ENCODE results near the gene PCDHGA6.
"Not testable (repeated sequence)": the region's sequence is repeated elsewhere in the genome, so short reads cannot be mapped to it uniquely, and the experiment has no call there.

PCDHGA6 gene

DNA sequence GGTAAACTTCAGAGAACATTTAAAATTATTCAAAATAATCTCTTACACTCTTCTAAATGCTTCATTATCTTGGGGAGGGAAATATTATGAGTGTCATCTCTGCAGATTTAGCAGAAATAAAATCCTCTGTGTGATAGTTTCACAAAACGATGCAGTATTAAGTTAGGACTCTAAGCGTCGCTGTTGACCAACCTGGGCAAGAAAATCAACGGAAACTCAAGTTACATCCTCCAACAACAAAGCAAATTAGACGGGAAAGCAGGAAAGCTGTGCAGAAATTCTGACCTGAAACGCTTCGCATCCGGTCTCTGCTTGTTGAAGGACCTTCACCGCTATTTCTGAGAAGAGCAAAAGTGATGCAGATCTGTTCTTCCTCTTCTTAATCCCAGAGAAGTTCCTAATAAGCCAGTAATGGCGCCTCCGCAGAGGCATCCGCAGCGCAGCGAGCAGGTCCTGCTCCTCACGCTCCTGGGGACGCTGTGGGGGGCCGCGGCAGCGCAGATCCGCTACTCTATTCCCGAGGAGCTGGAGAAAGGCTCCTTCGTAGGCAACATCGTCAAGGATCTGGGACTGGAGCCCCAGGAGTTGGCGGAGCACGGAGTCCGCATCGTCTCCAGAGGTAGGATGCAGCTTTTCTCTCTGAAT is at the start of gene PCDHGA6:
Gene PCDHGA6, plus strand, starts transcription at position 219 of the 645 bp plus-strand sequence. Its CDS starts 193 bp downstream, at position 412.
- DNase-seq (ENCODE audit: low read depth in 2 of 2) = no peak

GRCh38 chr5:141326088-141326854 is 47.4 kb upstream of the PCDHGA6 start:
- peak; percentile 20 to 45 for DNase-seq (ENCODE audit: low read depth in 2 of 2)

GRCh38 chr5:141328231-141328630 is 45.5 kb upstream of the PCDHGA6 start:
- DNase-seq (ENCODE audit: low read depth in 2 of 2) = no peak

DNA sequence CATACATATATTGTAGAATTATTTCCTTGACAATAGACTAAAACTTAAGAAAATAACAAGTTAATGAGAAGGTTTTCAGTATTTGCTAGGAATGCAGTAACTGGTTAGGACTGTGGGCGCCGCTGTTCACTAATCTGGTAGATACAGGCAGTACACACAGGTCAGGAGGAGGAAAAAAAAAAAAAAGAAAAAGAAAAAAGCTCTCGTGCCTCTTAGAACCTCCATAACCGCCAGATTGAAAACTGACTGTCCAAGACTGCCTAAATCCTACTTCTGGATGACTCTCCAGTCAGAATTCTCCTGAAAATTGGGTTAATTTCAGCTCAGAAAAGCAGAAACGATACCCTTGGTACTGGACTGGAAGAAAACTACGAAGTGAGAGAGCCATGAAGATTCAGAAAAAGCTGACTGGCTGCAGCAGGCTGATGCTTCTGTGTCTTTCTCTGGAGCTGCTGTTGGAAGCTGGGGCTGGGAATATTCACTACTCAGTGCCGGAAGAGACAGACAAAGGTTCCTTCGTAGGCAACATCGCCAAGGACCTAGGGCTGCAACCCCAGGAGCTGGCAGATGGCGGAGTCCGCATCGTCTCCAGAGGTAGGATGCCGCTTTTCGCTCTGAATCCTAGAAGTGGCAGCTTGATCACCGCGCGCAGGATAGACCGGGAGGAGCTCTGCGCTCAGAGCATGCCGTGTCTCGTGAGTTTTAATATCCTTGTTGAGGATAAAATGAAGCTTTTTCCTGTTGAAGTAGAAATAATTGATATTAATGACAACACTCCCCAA is 43.2 kb upstream of the PCDHGA6 start, which contains the start of gene PCDHGA1:
Gene PCDHGA1, plus strand, starts transcription at position 216 of the 782 bp plus-strand sequence.
- DNase-seq (ENCODE audit: low read depth in 2 of 2) = no peak

DNA sequence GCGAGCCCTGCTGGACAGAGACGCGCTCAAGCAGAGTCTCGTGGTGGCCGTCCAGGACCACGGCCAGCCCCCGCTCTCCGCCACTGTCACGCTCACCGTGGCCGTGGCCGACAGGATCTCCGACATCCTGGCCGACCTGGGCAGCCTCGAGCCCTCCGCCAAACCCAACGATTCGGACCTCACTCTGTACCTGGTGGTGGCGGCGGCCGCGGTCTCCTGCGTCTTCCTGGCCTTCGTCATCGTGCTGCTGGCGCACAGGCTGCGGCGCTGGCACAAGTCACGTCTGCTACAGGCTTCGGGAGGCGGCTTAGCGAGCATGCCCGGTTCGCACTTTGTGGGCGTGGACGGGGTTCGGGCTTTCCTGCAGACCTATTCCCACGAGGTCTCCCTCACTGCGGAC is 41.1 kb upstream of the PCDHGA6 start:
- DNase-seq (ENCODE audit: low read depth in 2 of 2) = not testable (repeated sequence)

- DNase-seq (ENCODE audit: low read depth in 2 of 2) = no peak
Measured at GRCh38 chr5:141338538-141339306, 35.0 kb upstream of the PCDHGA6 start, which contains the start of gene PCDHGA2. PCDHGA2 (plus strand) TSS chr5:141338760.

DNA sequence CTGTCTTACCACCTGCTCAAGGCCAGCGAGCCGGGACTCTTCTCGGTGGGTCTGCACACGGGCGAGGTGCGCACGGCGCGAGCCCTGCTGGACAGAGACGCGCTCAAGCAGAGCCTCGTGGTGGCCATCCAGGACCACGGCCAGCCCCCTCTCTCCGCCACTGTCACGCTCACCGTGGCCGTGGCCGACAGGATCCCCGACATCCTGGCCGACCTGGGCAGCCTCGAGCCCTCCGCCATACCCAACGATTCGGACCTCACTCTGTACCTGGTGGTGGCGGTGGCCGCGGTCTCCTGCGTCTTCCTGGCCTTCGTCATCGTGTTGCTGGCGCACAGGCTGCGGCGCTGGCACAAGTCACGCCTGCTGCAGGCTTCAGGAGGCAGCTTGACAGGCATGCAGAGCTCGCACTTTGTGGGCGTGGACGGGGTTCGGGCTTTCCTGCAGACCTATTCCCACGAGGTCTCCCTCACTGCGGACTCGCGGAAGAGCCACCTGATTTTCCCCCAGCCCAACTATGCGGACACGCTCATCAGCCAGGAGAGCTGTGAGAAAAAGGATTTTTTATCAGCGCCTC is 32.8 kb upstream of the PCDHGA6 start:
- DNase-seq (ENCODE audit: low read depth in 2 of 2) = not testable (repeated sequence)

DNA sequence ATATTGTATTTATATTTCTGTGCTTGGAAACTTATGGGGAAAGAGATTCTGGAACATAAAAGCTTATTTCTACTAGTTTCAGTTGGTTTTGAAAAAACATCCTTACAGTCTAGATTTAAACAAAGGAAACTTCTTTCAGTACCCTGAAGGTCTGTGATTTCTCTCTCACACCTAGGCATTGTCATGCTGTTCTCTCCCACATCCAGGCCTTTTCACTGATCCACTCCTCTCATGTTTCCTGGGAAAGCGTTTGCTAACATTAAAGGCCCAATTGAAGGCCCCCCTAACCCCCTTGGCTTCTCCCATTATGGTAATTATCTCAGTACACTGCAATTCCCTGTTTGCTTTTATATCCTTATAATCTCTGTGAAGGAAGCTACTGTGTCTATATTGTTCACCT is 30.9 kb upstream of the PCDHGA6 start:
- no peak for DNase-seq (ENCODE audit: low read depth in 2 of 2)

GRCh38 chr5:141343242-141343952 is 30.3 kb upstream of the PCDHGA6 start, which contains the start of gene PCDHGA3:
PCDHGA3 (plus strand) TSS chr5:141343829; CDS start chr5:141344034, 205 bp downstream.
- DNase-seq (ENCODE audit: low read depth in 2 of 2) = no peak

DNA sequence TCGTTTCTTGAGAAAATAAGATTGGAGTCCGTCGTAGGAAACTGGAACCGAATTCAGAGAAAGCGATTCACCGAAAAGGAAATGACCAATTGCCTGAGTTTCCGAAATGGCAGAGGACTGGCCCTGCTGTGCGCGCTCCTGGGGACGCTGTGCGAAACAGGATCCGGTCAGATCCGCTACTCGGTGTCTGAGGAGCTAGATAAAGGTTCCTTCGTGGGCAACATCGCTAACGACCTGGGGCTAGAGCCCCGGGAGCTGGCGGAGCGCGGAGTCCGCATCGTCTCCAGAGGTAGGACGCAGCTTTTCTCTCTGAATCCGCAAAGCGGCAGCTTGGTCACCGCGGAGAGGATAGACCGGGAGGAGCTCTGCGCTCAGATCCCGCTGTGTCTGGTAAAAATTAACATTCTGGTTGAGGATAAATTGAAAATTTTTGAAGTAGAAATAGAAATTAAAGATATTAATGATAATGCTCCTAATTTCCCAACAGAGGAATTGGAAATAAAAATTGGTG is 29.7 kb upstream of the PCDHGA6 start:
- DNase-seq (ENCODE audit: low read depth in 2 of 2) = no peak

- no peak for DNase-seq (ENCODE audit: low read depth in 2 of 2)
Measured at GRCh38 chr5:141345327-141345726, 28.4 kb upstream of the PCDHGA6 start.

DNA sequence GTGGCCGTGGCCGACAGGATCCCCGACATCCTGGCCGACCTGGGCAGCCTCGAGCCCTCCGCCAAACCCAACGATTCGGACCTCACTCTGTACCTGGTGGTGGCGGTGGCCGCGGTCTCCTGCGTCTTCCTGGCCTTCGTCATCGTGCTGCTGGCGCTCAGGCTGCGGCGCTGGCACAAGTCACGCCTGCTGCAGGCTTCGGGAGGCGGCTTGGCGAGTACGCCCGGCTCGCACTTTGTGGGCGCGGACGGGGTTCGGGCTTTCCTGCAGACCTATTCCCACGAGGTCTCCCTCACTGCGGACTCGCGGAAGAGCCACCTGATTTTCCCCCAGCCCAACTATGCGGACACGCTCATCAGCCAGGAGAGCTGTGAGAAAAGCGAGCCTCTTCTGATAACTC is 27.7 kb upstream of the PCDHGA6 start:
- DNase-seq (ENCODE audit: low read depth in 2 of 2) = not testable (repeated sequence)

- no peak for DNase-seq (ENCODE audit: low read depth in 2 of 2)
Measured at GRCh38 chr5:141349917-141350619, 23.6 kb upstream of the PCDHGA6 start, which contains the start of gene PCDHGB1. PCDHGB1 (plus strand) TSS chr5:141350099; CDS start chr5:141350261, 162 bp downstream.

DNA sequence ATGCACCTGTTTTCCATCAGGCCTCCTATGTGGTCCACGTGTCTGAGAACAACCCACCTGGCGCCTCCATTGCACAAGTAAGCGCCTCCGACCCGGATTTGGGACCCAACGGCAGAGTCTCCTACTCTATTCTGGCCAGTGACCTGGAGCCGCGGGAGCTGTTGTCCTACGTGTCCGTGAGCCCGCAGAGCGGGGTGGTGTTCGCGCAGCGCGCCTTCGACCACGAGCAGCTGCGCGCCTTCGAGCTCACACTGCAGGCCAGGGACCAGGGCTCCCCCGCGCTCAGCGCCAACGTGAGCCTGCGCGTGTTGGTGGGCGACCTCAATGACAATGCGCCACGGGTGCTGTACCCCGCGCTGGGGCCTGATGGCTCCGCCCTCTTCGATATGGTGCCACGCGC is 22.1 kb upstream of the PCDHGA6 start:
- DNase-seq (ENCODE audit: low read depth in 2 of 2) = no peak

DNA sequence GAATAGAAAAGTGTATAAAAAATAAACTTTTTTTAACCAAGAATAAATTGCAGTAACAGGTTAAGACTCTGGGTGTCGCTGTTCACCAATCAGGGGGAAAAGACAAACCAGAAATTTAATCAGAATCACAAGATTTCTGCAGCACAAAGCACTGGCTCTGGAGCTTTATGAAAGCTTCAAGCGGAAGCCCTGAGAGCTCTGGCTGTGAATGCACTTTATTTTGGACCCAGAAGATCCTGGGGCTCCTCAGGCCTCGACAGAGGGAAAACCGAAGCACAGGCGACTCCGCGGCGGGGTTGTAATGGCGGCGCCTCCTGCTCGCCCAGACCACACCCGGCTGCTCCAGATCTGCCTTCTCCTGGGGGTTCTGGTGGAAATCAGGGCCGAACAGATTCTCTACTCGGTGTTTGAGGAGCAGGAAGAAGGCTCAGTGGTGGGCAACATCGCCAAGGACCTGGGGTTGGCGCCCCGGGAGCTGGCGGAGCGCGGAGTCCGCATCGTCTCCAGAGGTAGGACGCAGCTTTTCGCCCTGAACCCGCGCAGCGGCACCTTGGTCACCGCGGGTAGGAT is 18.7 kb upstream of the PCDHGA6 start, which contains the start of gene PCDHGA4:
Gene PCDHGA4, plus strand, starts transcription at position 122 of the 570 bp plus-strand sequence. Its CDS starts 87 bp downstream, at position 209.
- DNase-seq (ENCODE audit: low read depth in 2 of 2) = no peak

GRCh38 chr5:141355641-141356040 is 18.1 kb upstream of the PCDHGA6 start:
- no peak for DNase-seq (ENCODE audit: low read depth in 2 of 2)

- DNase-seq (ENCODE audit: low read depth in 2 of 2) = no peak
Measured at GRCh38 chr5:141356133-141356532, 17.6 kb upstream of the PCDHGA6 start.

DNA sequence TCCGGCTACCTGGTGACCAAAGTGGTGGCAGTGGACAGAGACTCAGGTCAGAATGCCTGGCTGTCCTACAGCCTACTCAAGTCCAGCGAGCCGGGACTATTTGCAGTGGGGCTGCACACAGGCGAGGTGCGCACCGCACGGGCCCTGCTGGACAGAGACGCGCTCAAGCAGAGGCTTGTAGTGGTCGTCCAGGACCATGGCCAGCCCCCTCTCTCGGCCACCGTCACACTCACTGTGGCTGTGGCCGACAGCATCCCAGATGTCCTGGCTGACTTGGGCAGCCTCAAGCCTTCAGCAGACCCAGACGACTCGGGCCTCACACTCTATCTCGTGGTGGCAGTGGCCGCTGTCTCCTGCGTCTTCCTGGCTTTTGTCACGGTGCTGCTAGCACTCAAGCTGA is 16.7 kb upstream of the PCDHGA6 start:
- no peak for DNase-seq (ENCODE audit: low read depth in 2 of 2)

Measured in stimulated activated CD8-positive, alpha-beta memory T cell treated with anti-CD3 and anti-CD28 coated beads, Interleukin-7, amount 100 ng/mL, for 1 hour (primary cell).